MM.1S (cell line): ENCODE data around the gene SUCO.

ENCODE experiments used
- CTCF ChIP-seq: fragments of 300-600 bp; sonication (generic); IDR thresholded peaks from 2 replicates; pipeline ENCODE4 v1.5.1; 2016; ENCODE audit warnings: antibody characterized with exemption, low read length, mixed read lengths
- EZH2 ChIP-seq: fragments of 300-600 bp; sonication (generic); optimal IDR thresholded peaks from 2 replicates; pipeline ENCODE3; 2017; ENCODE audit warnings: low read depth, mild to moderate bottlenecking, antibody characterized with exemption, low read length, mixed read lengths
- EZH2phosphoT487 ChIP-seq: fragments of 300-600 bp; sonication (generic); IDR thresholded peaks from 2 replicates; pipeline ENCODE4 v1.6.1; 2018; ENCODE audit warnings: antibody characterized with exemption, low read length

- TF ChIP-seq CTCF (no peak), EZH2 (no peak), EZH2phosphoT487 (no peak)
These were observed 5.0 kb downstream of the SUCO start for GRCh38 chr1:172537827-172538391.
